Measurements from ENCODE around the gene OMA1.

GRCh38 chr1:58466630-58467241 lies 79.8 kb downstream of the OMA1 start:
- TF ChIP-seq CTCF (IDR thresholded peaks at IDR 0.05) (no peak), POLR2A (IDR thresholded peaks at IDR 0.05) (no peak)

Data from thyroid gland (tissue), 4 donors.